ENCODE results near the gene FAM222A. TPM values are rescaled to one million over a fixed set of nuclear protein-coding genes. Genes with fewer than 3 reads are reported as not detected.

Gene FAM222A
- polyA plus RNA-seq, 1 donor (not counting 4 experiments of a cell fraction or from before 2014, with no cell fraction given), result 0.05 TPM

- no peak for FAIRE-seq
- no peaks in the 10 kb centered on the region for H3K4me1 ChIP-seq (ENCODE audit: control insufficient read depth, extremely low read depth, insufficient read depth, low read length)
- dilution Hi-C loops (cut with MboI; ENCODE audit: extremely low pct_ligation_motif_present, low sequenced_read_pairs), result no loop called here
These were observed 31.5 kb upstream of the FAM222A start for GRCh38 chr12:109681986-109682707.

GRCh38 chr12:109682708-109683060 is 30.9 kb upstream of the FAM222A start:
- Histone ChIP-seq H3K27ac (ENCODE audit: control insufficient read depth, insufficient read depth, low read length) (no peak overlapping the region), H3K36me3 (ENCODE audit: control insufficient read depth in 2 of 2, extremely low read depth in 1 of 2, insufficient read depth in 2 of 2, low read length in 2 of 2) (no peaks in the 10 kb centered on the region), H3K4me1 (ENCODE audit: control insufficient read depth, extremely low read depth, insufficient read depth, low read length) (no peaks in the 10 kb centered on the region), H2AFZ (ENCODE audit: control insufficient read depth, low read length) (no peak overlapping the region), H3K4me2 (ENCODE audit: control insufficient read depth, extremely low read depth, insufficient read depth, low read depth, low read length) (no peak overlapping the region), H3K27me3 (ENCODE audit: control insufficient read depth, extremely low read depth, insufficient read depth, low read length) (peaks cover 9% of the 10 kb centered on the region), H3K9me3 (ENCODE audit: control insufficient read depth, low read depth, low read length) (no peaks in the 10 kb centered on the region), H3K4me3 (ENCODE audit: control insufficient read depth in 2 of 3, extremely low read depth in 1 of 3, insufficient read depth in 2 of 3, low read depth in 1 of 3, low read length in 3 of 3) (no peak overlapping the region), H3K9me1 (ENCODE audit: control insufficient read depth, extremely low read depth, insufficient read depth, low read length) (no peaks in the 10 kb centered on the region), H3K9ac (ENCODE audit: control insufficient read depth, extremely low read depth, insufficient read depth, low read length) (no peak overlapping the region), H4K20me1 (ENCODE audit: control insufficient read depth, extremely low read depth, insufficient read depth, low read length) (no peaks in the 10 kb centered on the region), H3K79me2 (ENCODE audit: control insufficient read depth, insufficient read depth, low read length) (no peaks in the 10 kb centered on the region)
- TF ChIP-seq CTCF (optimal IDR thresholded peaks at IDR 0.05 in 1 of 3, IDR thresholded peaks at IDR 0.05 in 1 of 3, conservative IDR thresholded peaks at IDR 0.05 in 1 of 3; ENCODE audit: extremely low read depth in 1 of 3, insufficient read depth in 2 of 3, low read length in 3 of 3) (no peak), EZH2 (IDR thresholded peaks at IDR 0.05; ENCODE audit: low read length) (no peak)
- no peak for DNase-seq (ENCODE audit: low read depth, low spot score)
- no peak for FAIRE-seq
- dilution Hi-C loops (cut with MboI; ENCODE audit: extremely low pct_ligation_motif_present, low sequenced_read_pairs), result no loop called here

More at GRCh38 chr12:109681986-109682707, 31.5 kb upstream of the FAM222A start:
- peaks cover 14% of the 10 kb centered on the region for H3K27me3 ChIP-seq (ENCODE audit: control insufficient read depth, extremely low read depth, insufficient read depth, low read length)
- H3K9me1 ChIP-seq (ENCODE audit: control insufficient read depth, extremely low read depth, insufficient read depth, low read length), result no peaks in the 10 kb centered on the region
- no peaks in the 10 kb centered on the region for H4K20me1 ChIP-seq (ENCODE audit: control insufficient read depth, extremely low read depth, insufficient read depth, low read length)
- no peak overlapping the region for H3K9ac ChIP-seq (ENCODE audit: control insufficient read depth, extremely low read depth, insufficient read depth, low read length)
- no peak overlapping the region for H2AFZ ChIP-seq (ENCODE audit: control insufficient read depth, low read length)
- no peaks in the 10 kb centered on the region for H3K9me3 ChIP-seq (ENCODE audit: control insufficient read depth, low read depth, low read length)
- no peak overlapping the region for H3K27ac ChIP-seq (ENCODE audit: control insufficient read depth, insufficient read depth, low read length)
- H3K4me3 ChIP-seq (ENCODE audit: control insufficient read depth in 2 of 3, extremely low read depth in 1 of 3, insufficient read depth in 2 of 3, low read depth in 1 of 3, low read length in 3 of 3), result no peak overlapping the region
- H3K4me2 ChIP-seq (ENCODE audit: control insufficient read depth, extremely low read depth, insufficient read depth, low read depth, low read length), result no peak overlapping the region
- DNase-seq (ENCODE audit: low read depth, low spot score), result no peak
- H3K36me3 ChIP-seq (ENCODE audit: control insufficient read depth in 2 of 2, extremely low read depth in 1 of 2, insufficient read depth in 2 of 2, low read length in 2 of 2), result no peaks in the 10 kb centered on the region
- no peak for TF ChIP-seq CTCF (optimal IDR thresholded peaks at IDR 0.05 in 1 of 3, IDR thresholded peaks at IDR 0.05 in 1 of 3, conservative IDR thresholded peaks at IDR 0.05 in 1 of 3; ENCODE audit: extremely low read depth in 1 of 3, insufficient read depth in 2 of 3, low read length in 3 of 3)
- H3K79me2 ChIP-seq (ENCODE audit: control insufficient read depth, insufficient read depth, low read length), result no peaks in the 10 kb centered on the region

Measured in keratinocyte (primary cell).